Activated CD4-positive, alpha-beta T cell treated with anti-CD3 and anti-CD28 coated beads for 4 hours (primary cell): ENCODE measurements around the gene RSKR.
"Not testable (repeated sequence)": the region's sequence is repeated elsewhere in the genome, so short reads cannot be mapped to it uniquely, and the experiment has no call there.

Experiments used
- DNase-seq, 2 donors: peaks; one replicate each; pipeline ENCODE4 v3.0.0-alpha.2; 2020

The RSKR gene

GRCh38 chr17:28622186-28622585 is 8.2 kb upstream of the RSKR start:
- no peak for DNase-seq

GRCh38 chr17:28620010-28620409 is 6.0 kb upstream of the RSKR start:
- DNase-seq, result no peak

DNA sequence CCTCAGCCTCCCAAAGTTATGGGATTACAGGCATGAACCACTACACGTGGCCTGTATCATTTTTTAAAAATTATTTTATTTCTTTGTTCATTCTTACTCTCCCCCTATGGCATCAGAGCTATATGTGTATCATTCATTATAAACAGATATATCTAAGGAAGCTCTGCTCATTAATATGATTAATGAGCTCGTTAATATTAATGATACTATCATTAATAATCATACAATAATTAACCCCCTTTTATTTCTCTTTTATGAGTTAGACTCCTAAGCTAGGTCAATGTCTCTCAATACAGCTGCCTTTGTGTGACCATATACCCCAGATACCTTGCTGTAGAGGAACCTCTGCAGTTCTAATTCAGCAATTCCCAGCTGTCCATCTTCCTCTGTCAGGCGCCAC is 4.5 kb upstream of the RSKR start:
- DNase-seq, result no peak

DNA sequence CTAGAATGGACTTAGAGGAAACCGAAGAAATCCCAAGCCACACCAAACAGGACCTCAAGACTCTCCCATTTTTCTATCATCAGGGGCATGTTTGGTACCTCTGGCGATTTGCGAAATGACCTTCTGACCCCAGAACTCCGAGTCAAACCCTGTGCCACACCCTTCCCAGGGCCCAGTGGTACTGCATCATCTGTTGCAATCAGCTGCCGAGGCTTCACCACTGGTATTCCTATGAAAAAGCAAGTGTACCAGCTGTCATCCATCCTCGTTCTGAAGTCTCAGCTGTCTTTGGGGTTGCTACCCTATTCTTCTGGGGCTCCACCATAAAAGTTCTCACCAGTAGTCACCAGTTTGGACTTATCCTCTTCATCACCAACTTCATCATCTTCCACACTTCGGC is 2.3 kb upstream of the RSKR start:
- no peak for DNase-seq

GRCh38 chr17:28615260-28615940 is 1.4 kb upstream of the RSKR start:
- no peak for DNase-seq

- peak; percentile 22 to 58 for DNase-seq
Measured at GRCh38 chr17:28612936-28613872, 781 bp downstream of the RSKR start.

GRCh38 chr17:28612531-28612930 is 1.5 kb downstream of the RSKR start:
- DNase-seq, result no peak

DNA sequence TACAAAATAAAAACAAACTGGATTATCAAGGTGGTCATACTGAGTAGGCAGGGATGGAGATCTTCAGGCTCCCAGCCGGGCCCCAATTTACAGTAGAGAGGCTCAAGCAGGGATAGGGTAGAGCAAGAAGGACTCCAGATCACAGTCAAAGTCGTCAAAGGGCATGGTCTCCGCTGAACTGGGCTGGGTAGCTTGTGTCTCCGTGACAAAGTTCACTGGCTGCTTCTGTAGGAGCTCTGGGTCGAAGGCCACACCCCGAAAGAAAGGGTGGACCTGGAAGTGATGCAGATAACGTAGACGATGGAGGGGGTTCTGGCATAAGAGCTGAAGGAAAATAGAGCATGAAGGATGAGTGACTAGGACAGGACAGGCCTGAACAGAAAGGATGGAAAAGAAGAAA is 3.6 kb downstream of the RSKR start:
- DNase-seq, result no peak

- not testable (repeated sequence) for DNase-seq
Measured at GRCh38 chr17:28604031-28604430, 10.0 kb downstream of the RSKR start.

DNA sequence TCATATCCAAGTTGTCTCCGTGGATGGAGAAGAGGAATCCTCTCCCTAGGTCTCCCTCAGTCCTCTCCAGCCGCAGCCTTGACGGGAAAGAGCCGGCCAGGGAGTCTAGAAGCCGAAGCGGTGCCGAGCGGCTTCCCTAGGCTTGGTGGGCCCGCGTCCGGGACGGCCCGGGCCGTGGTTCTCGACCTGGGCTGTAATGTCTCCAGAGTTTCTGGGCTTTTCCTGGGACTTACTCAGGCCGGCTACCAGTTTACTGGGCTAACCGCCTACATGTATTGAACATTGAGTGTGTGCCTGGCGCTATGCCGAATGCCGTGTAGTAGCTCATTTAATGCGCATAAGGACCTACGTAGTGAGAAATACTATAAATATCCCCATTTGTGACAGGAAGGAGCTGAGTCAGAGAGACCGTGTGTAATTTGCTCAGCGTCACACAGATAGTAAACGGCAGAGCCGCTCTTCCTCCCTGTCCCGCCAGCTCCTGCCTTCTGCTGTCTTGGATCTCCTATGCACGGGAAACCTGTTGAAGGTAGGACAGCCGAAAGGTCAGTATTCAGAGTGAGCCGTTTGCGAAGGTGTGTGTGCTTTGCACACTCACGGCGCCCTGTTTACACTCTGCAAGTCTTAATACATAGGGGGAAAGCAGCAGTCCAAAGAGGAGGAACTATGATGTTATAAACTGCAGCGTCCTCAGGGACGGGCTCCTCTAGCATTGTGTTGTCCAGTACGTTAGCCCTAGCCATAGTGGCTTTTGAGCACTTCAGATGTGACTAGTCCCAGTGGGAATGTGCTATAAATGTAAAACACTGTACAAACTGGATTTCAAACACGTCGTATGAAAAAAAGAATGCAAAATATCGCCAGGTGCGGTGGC is 14.4 kb downstream of the RSKR start:
- peak; percentile 66 to 68 for DNase-seq

- peak; percentile 91 to 93 for DNase-seq
Measured at GRCh38 chr17:28598799-28599310, 15.1 kb downstream of the RSKR start, which contains the start of gene SPAG5. SPAG5 (minus strand) TSS chr17:28599025; CDS start chr17:28598946, 79 bp downstream.

DNA sequence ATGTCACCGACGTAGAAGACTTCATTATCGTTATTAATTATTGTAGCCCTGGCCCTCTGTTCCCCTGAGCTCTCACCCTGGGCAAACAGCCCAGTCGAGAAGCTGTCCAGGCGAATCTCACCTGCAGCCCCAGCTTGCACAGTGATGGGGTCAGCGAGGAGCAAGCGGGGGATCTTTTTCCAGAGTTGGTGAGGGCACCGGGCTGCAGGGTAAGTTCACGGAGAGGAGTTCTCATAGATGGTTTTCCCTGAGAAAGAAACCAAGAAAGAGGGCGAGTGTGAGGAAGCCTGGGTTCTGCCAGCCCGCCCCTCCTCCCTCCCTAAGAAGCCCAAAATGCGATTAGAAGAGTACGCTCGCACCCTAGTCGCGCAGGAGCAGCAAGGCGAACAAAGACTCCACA is 15.6 kb downstream of the RSKR start:
- no peak for DNase-seq

- no peak for DNase-seq
Measured at GRCh38 chr17:28597606-28598383, 16.2 kb downstream of the RSKR start.

GRCh38 chr17:28592260-28592659 is 21.7 kb downstream of the RSKR start:
- no peak for DNase-seq

- DNase-seq, result no peak
Measured at GRCh38 chr17:28585851-28586250, 28.1 kb downstream of the RSKR start.

DNA sequence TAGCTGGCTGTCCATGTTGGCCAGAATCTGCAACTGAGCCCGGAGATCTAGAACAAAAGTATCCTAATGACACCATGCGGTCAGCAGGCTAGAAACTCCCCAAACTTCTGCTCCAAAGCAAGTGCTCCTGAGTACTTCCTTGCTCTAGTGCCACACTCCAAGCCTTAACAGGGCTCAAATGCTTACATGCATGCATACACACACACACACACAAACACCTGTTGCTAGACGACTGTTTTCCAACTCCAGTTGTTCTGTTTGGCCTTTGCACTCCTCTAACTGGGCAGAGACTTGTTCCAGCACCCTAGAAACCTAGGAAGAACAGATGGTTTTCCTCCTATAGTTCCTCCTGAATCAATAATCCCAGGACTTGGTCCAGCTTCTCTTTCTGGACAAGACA is 29.6 kb downstream of the RSKR start:
- no peak for DNase-seq

GRCh38 chr17:28582513-28582912 is 31.5 kb downstream of the RSKR start:
- DNase-seq, result no peak

DNA sequence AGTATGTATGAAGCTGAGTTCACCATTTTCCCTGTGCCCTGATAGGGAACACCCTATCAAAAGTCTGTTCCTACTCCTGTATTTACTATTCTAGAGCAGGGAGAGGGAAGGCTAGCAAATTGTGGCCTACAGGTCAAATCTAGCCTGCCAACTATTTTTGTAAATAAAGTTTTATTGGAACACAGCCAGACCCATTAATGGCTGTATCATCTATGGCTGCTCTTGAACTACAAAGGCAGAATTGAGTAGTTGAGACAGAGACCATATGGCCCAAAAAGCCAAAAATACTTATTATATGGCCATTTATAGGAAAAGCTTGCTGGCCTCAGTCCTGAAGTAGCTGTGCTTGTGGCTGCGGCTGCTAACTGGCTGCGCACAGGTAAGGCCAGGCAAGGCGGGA is 33.0 kb downstream of the RSKR start:
- no peak for DNase-seq

DNA sequence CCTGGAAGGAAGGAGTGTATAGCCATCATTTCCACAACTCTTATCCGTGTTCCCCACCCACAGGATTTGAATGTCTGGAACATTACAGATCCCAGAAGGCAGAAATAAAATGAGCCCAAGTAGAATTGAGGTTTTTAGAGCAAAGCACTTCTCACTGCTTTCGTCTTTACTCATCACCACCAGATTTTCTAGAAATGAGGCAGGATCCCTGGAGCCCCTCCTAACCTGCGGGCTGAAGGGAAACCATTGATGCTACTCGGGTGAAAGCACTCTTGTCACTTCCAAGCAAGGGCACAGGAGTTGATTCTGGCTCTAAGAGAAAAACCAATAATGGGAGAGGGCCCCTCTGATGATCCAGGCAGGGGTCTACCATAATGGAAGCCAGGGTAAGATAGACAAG is 34.5 kb downstream of the RSKR start:
- no peak for DNase-seq

GRCh38 chr17:28578246-28579195 is 35.5 kb downstream of the RSKR start:
- no peak for DNase-seq

- no peak for DNase-seq
Measured at GRCh38 chr17:28577466-28577824, 36.5 kb downstream of the RSKR start.
